ENCODE data around the gene ALCAM.
"Not testable (repeated sequence)": the region's sequence is repeated elsewhere in the genome, so short reads cannot be mapped to it uniquely, and the experiment has no call there.

DNA sequence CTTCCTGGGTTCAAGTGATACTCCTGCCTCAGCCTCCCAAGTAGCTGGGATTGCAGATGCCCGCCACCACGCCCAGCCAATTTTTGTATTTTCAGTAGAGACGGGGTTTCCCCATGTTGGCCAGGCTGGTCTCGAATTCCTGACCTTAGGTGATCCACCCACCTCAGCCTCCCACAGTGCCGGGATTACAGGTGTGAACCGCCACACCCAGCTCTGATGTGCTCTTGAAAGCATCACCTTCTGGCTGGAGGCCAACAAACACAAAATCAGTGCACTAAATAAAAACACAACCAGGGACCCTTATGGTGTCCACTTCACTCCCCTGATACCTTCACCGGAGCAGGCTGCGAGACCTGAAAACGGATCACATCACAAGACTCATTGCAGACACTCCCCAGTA is 36.3 kb downstream of the ALCAM start:
- TF ChIP-seq POLR2A (IDR thresholded peaks at IDR 0.05; ENCODE audit: low read length); GATA1 (IDR thresholded peaks at IDR 0.05; ENCODE audit: low read depth, low read length): not testable (repeated sequence)

All from erythroblast (primary cell).